KMS-11 (cell line): ENCODE results near the gene DECR2.
"Not testable (repeated sequence)": the region's sequence is repeated elsewhere in the genome, so short reads cannot be mapped to it uniquely, and the experiment has no call there.

Source experiments
- H2AFZ ChIP-seq: fragments of 200-600 bp; sonication (generic); 2 replicates; pipeline ENCODE4 v1.6.1; 2016; ENCODE audit warnings: antibody characterized with exemption, mixed run types, low read depth
- H3K27ac ChIP-seq: fragments of 200-600 bp; sonication (generic); 2 replicates; pipeline ENCODE4 v1.6.1; 2016; ENCODE audit warnings: mild to moderate bottlenecking, mixed run types
- H3K27me3 ChIP-seq: fragments of 200-600 bp; sonication (generic); 2 replicates; pipeline ENCODE4 v1.6.1; 2017; ENCODE audit warnings: mild to moderate bottlenecking, low read depth, mixed run types, moderate library complexity; ENCODE audit not compliant: insufficient read depth
- H3K36me3 ChIP-seq: fragments of 200-600 bp; sonication (generic); 2 replicates; pipeline ENCODE4 v1.6.1; 2017; ENCODE audit warnings: mild to moderate bottlenecking, mixed run types; ENCODE audit not compliant: insufficient read depth
- H3K4me1 ChIP-seq: fragments of 200-600 bp; sonication (generic); 2 replicates; pipeline ENCODE4 v1.6.1; 2016; ENCODE audit warnings: mild to moderate bottlenecking, low read depth, mixed run types; ENCODE audit not compliant: poor library complexity, severe bottlenecking
- H3K4me2 ChIP-seq: fragments of 200-600 bp; sonication (generic); 2 replicates; pipeline ENCODE4 v1.7.0; 2016; ENCODE audit warnings: mild to moderate bottlenecking, mixed run types
- H3K4me3 ChIP-seq: fragments of 200-600 bp; sonication (generic); IDR thresholded peaks from 2 replicates; pipeline ENCODE4 v1.6.1; 2017; ENCODE audit warnings: low read depth, low read length, mixed read lengths; ENCODE audit not compliant: insufficient read depth
- H3K79me2 ChIP-seq: fragments of 200-600 bp; sonication (generic); 2 replicates; pipeline ENCODE4 v1.6.1; 2016; ENCODE audit warnings: low read depth, mixed run types; ENCODE audit not compliant: insufficient read depth
- H3K9ac ChIP-seq: fragments of 200-600 bp; sonication (generic); 2 replicates; pipeline ENCODE4 v1.6.1; 2016; ENCODE audit warnings: mild to moderate bottlenecking, mixed run types
- H4K20me1 ChIP-seq: fragments of 200-600 bp; sonication (generic); 2 replicates; pipeline ENCODE4 v1.6.1; 2016; ENCODE audit warnings: mild to moderate bottlenecking, mixed run types; ENCODE audit not compliant: insufficient read depth
- CTCF ChIP-seq: fragments of 200-600 bp; sonication (generic); conservative IDR thresholded peaks from 2 replicates; pipeline ENCODE4 v1.6.1; 2017; ENCODE audit warnings: low read depth, mild to moderate bottlenecking, antibody characterized with exemption, low read length, moderate library complexity, mixed read lengths

Gene DECR2

GRCh38 chr16:359871-360697 is 41.6 kb upstream of the DECR2 start:
- peaks cover 8% of the 10 kb centered on the region for H3K4me1 ChIP-seq
- H3K4me3 ChIP-seq, result no peak overlapping the region
- TF ChIP-seq CTCF, result no peak
- H3K27ac ChIP-seq, result no peak overlapping the region
- H3K4me2 ChIP-seq, result no peak overlapping the region
- H3K79me2 ChIP-seq, result no peaks in the 10 kb centered on the region
- H3K27me3 ChIP-seq, result peaks cover 15% of the 10 kb centered on the region; the same call in 1 of the 2 replicates
- no peaks in the 10 kb centered on the region for H4K20me1 ChIP-seq
- H2AFZ ChIP-seq, result no peak overlapping the region
- no peaks in the 10 kb centered on the region for H3K36me3 ChIP-seq
- no peak overlapping the region for H3K9ac ChIP-seq

- H3K4me1 ChIP-seq, result peaks cover 8% of the 10 kb centered on the region
- no peak overlapping the region for H2AFZ ChIP-seq
- H4K20me1 ChIP-seq, result no peaks in the 10 kb centered on the region
- peaks cover 15% of the 10 kb centered on the region; the same call in 1 of the 2 replicates for H3K27me3 ChIP-seq
- no peak overlapping the region for H3K27ac ChIP-seq
- H3K9ac ChIP-seq, result no peak overlapping the region
- no peak overlapping the region for H3K4me3 ChIP-seq
- no peak for TF ChIP-seq CTCF
- H3K36me3 ChIP-seq, result no peaks in the 10 kb centered on the region
- no peaks in the 10 kb centered on the region for H3K79me2 ChIP-seq
- H3K4me2 ChIP-seq, result no peak overlapping the region
These were observed 40.9 kb upstream of the DECR2 start for GRCh38 chr16:360698-361336.

GRCh38 chr16:361341-361871 is 40.3 kb upstream of the DECR2 start:
- Histone ChIP-seq H3K27ac (no peak overlapping the region), H3K36me3 (no peaks in the 10 kb centered on the region), H3K27me3 (peaks cover 15% of the 10 kb centered on the region; the same call in 1 of the 2 replicates), H3K9ac (no peak overlapping the region), H3K4me2 (no peak overlapping the region), H3K4me1 (peaks cover 8% of the 10 kb centered on the region), H3K4me3 (no peak overlapping the region), H3K79me2 (no peaks in the 10 kb centered on the region), H2AFZ (no peak overlapping the region), H4K20me1 (no peaks in the 10 kb centered on the region)
- TF ChIP-seq CTCF, result no peak

- Histone ChIP-seq H3K9ac (no peak overlapping the region), H3K4me2 (peak overlapping the region; percentile 51; the same call in 1 of the 2 replicates), H2AFZ (peak overlapping the region; percentile 89; the same call in 1 of the 2 replicates), H4K20me1 (no peaks in the 10 kb centered on the region), H3K4me1 (peaks cover 8% of the 10 kb centered on the region), H3K79me2 (no peaks in the 10 kb centered on the region), H3K36me3 (no peaks in the 10 kb centered on the region), H3K4me3 (no peak overlapping the region), H3K27ac (no peak overlapping the region), H3K27me3 (peaks cover 15% of the 10 kb centered on the region; the same call in 1 of the 2 replicates)
- peak; percentile 78 for TF ChIP-seq CTCF
These were observed 39.6 kb upstream of the DECR2 start for GRCh38 chr16:361872-362701.

GRCh38 chr16:362702-362999 is 39.0 kb upstream of the DECR2 start:
- H3K4me3 ChIP-seq, H4K20me1 ChIP-seq, H3K9ac ChIP-seq, H3K36me3 ChIP-seq, H3K27ac ChIP-seq, H3K79me2 ChIP-seq, H3K4me1 ChIP-seq: not testable (repeated sequence)
- H2AFZ ChIP-seq, result peak overlapping the region; percentile 89; the same call in 1 of the 2 replicates
- peaks cover 15% of the 10 kb centered on the region; the same call in 1 of the 2 replicates for H3K27me3 ChIP-seq
- peak overlapping the region; percentile 51; the same call in 1 of the 2 replicates for H3K4me2 ChIP-seq
